Peyer's patch (tissue), 4 donors: ENCODE results near the gene RAB28. TPM values are rescaled to one million over a fixed set of nuclear protein-coding genes. Genes with fewer than 3 reads are reported as not detected.
A peak's percentile ranks its signal among the peaks of the same experiment; 100 is the strongest.

Source experiments
- DNase-seq, 3 donors: peaks; one replicate each; pipeline ENCODE4 v3.0.0-alpha.2; 2017 to 2019
- H3K27ac ChIP-seq, 4 donors: fragments of 200-600 bp; sonication (generic); one replicate each; pipeline ENCODE4 v1.5.1; 2016 to 2019
- H3K27me3 ChIP-seq, 2 donors: fragments of 200-600 bp; sonication (generic); one replicate each; pipeline ENCODE4 v1.5.1; 2019
- H3K36me3 ChIP-seq, 3 donors: fragments of 200-600 bp; sonication (generic); one replicate each; pipeline ENCODE4 v1.5.1; 2016 to 2019
- H3K4me1 ChIP-seq, 4 donors: fragments of 200-600 bp; sonication (generic); one replicate each; pipeline ENCODE4 v1.5.1; 2016 to 2019
- H3K4me3 ChIP-seq, 4 donors: fragments of 200-600 bp; sonication (generic); 1 replicate in 3 of 4; 2 replicates in 1 of 4; pipeline ENCODE4 v1.5.1; 2016 to 2019; ENCODE audit warnings: mild to moderate bottlenecking in 1 of 4
- H3K9me3 ChIP-seq, 4 donors: fragments of 200-600 bp; sonication (generic); one replicate each; pipeline ENCODE4 v1.5.1; 2016 to 2019; ENCODE audit warnings: mild to moderate bottlenecking in 1 of 4
- CTCF ChIP-seq, 6 experiments: fragments of 450-650 bp in 4 of 6; fragments of 200-600 bp in 2 of 6; sonication (generic) in 1 of 6; IDR thresholded peaks; one replicate each; pipeline ENCODE4 v1.5.1; 2017 to 2019; ENCODE audit warnings: antibody characterized with exemption in 6 of 6, mild to moderate bottlenecking in 3 of 6, moderate library complexity in 1 of 6
- POLR2A ChIP-seq, 2 donors: fragments of 450-650 bp; IDR thresholded peaks; one replicate each; pipeline ENCODE4 v1.5.1; 2017; ENCODE audit warnings: antibody characterized with exemption in 2 of 2, mild to moderate bottlenecking in 2 of 2, moderate library complexity in 2 of 2
- total RNA-seq, 4 donors: library from RNA; depleted of rRNA; stranded (reverse); fragments of >200 nt; gene quantifications; one replicate each; pipeline ENCODE4 v1.1.0, GENCODE V29; 2016

Gene RAB28
- total RNA-seq, 4 donors from 2014 or later = 11.2 to 24.8 (median 12.4) TPM

GRCh38 chr4:13483136-13483767 lies 888 bp downstream of the RAB28 start:
- H3K36me3 ChIP-seq = no peaks in the 10 kb centered on the region
- H3K27me3 ChIP-seq = no peaks in the 10 kb centered on the region
- H3K4me1 ChIP-seq = peaks cover 0 to 10% (median 2%) of the 10 kb centered on the region in 4 donors
- TF ChIP-seq POLR2A (IDR thresholded peaks at IDR 0.05) (no peak), CTCF (IDR thresholded peaks at IDR 0.05) (no peak)
- peak overlapping the region; percentile 82 to 96 (median 88) for H3K27ac ChIP-seq
- H3K4me3 ChIP-seq = peak overlapping the region; percentile 76 to 95 (median 87)
- H3K9me3 ChIP-seq = no peaks in the 10 kb centered on the region
- no peak for DNase-seq

GRCh38 chr4:13481569-13481968 lies 2.6 kb downstream of the RAB28 start:
- H3K4me3 ChIP-seq = no peak overlapping the region
- H3K27ac ChIP-seq = no peak overlapping the region
- TF ChIP-seq CTCF (IDR thresholded peaks at IDR 0.05) = no peak
- TF ChIP-seq POLR2A (IDR thresholded peaks at IDR 0.05) = no peak
- H3K36me3 ChIP-seq = no peaks in the 10 kb centered on the region
- no peaks in the 10 kb centered on the region for H3K27me3 ChIP-seq
- DNase-seq = no peak
- H3K4me1 ChIP-seq = peaks cover 0 to 10% (median 2%) of the 10 kb centered on the region in 4 donors
- no peaks in the 10 kb centered on the region for H3K9me3 ChIP-seq

DNA sequence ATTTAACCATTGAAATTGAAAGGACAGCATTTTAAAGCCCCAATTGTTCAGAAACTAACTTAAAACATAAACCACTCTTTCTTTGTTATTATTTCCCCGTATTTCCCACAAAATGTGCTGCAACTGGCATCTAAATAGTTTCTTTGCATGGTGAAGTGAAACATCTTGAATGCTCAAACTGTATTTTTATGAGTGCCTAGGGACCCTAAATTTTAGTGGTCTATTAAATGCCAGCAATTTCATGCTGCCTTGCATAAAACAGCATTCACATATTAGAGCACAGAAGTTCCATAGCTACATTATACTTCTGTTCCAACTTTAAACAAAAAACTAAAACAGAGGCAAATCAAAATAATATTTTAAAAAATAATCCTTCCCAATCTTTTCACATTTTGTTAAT lies 5.4 kb downstream of the RAB28 start:
- TF ChIP-seq POLR2A (IDR thresholded peaks at IDR 0.05) = no peak
- TF ChIP-seq CTCF (IDR thresholded peaks at IDR 0.05) = no peak
- no peaks in the 10 kb centered on the region for H3K27me3 ChIP-seq
- no peak overlapping the region for H3K27ac ChIP-seq
- H3K4me3 ChIP-seq = no peak overlapping the region
- H3K36me3 ChIP-seq = no peaks in the 10 kb centered on the region
- H3K4me1 ChIP-seq = peaks cover 0 to 10% (median 2%) of the 10 kb centered on the region in 4 donors
- DNase-seq = no peak
- H3K9me3 ChIP-seq = no peaks in the 10 kb centered on the region

GRCh38 chr4:13478131-13478530 lies 6.0 kb downstream of the RAB28 start:
- H3K4me3 ChIP-seq = no peak overlapping the region
- H3K9me3 ChIP-seq = no peaks in the 10 kb centered on the region
- no peaks in the 10 kb centered on the region for H3K27me3 ChIP-seq
- H3K4me1 ChIP-seq = peaks cover 0 to 7% (median 1%) of the 10 kb centered on the region in 4 donors
- TF ChIP-seq POLR2A (IDR thresholded peaks at IDR 0.05) = no peak
- no peak for TF ChIP-seq CTCF (IDR thresholded peaks at IDR 0.05)
- no peaks in the 10 kb centered on the region for H3K36me3 ChIP-seq
- DNase-seq = no peak
- H3K27ac ChIP-seq = no peak overlapping the region

- TF ChIP-seq POLR2A (IDR thresholded peaks at IDR 0.05) = no peak
- no peak for TF ChIP-seq CTCF (IDR thresholded peaks at IDR 0.05)
Observed at GRCh38 chr4:13476915-13477314, 7.2 kb downstream of the RAB28 start.

More at GRCh38 chr4:13476915-13477314, 7.2 kb downstream of the RAB28 start:
- H3K4me3 ChIP-seq = no peak overlapping the region
- no peaks in the 10 kb centered on the region for H3K4me1 ChIP-seq
- no peak for DNase-seq
- no peaks in the 10 kb centered on the region for H3K9me3 ChIP-seq
- H3K27ac ChIP-seq = no peak overlapping the region
- no peaks in the 10 kb centered on the region for H3K27me3 ChIP-seq
- H3K36me3 ChIP-seq = no peaks in the 10 kb centered on the region
